GM21737 (cell line): ENCODE results near the gene PLPPR3.

Experiments
- ATAC-seq: cut with Tn5 transposase; IDR thresholded peaks from one replicate; pipeline ENCODE4 v1.9.1; 2021; ENCODE audit warnings: mild to moderate bottlenecking, moderate library complexity; ENCODE audit not compliant: unreplicated experiment

Gene PLPPR3

GRCh38 chr19:821825-822503, at the start of gene PLPPR3:
TSS of gene PLPPR3 (minus strand) at chr19:821955. CDS start at chr19:821559, 396 bp downstream.
- no peak for ATAC-seq

GRCh38 chr19:870963-871401, 49.2 kb upstream of the PLPPR3 start:
- no peak for ATAC-seq

GRCh38 chr19:870314-870713, 48.6 kb upstream of the PLPPR3 start:
- no peak for ATAC-seq

GRCh38 chr19:869245-870177, 47.8 kb upstream of the PLPPR3 start:
- no peak for ATAC-seq

GRCh38 chr19:868458-869244, 46.9 kb upstream of the PLPPR3 start:
- no peak for ATAC-seq

GRCh38 chr19:867855-868457, 46.2 kb upstream of the PLPPR3 start:
- ATAC-seq = no peak

- no peak for ATAC-seq
Measured at GRCh38 chr19:867301-867793, 45.6 kb upstream of the PLPPR3 start.

- no peak for ATAC-seq
Measured at GRCh38 chr19:866769-867300, 45.1 kb upstream of the PLPPR3 start.

- no peak for ATAC-seq
Measured at GRCh38 chr19:863315-863620, 41.5 kb upstream of the PLPPR3 start.

GRCh38 chr19:862581-863314, 41.0 kb upstream of the PLPPR3 start:
- ATAC-seq = no peak

GRCh38 chr19:861756-862580, 40.2 kb upstream of the PLPPR3 start:
- no peak for ATAC-seq

- no peak for ATAC-seq
Measured at GRCh38 chr19:861141-861755, 39.5 kb upstream of the PLPPR3 start.

GRCh38 chr19:858868-859843, 37.4 kb upstream of the PLPPR3 start, which contains the start of gene CFD:
TSS of gene CFD (plus strand) at chr19:859664. CDS start at chr19:859690, 26 bp downstream.
- no peak for ATAC-seq

GRCh38 chr19:858284-858683, 36.5 kb upstream of the PLPPR3 start:
- ATAC-seq = no peak

- no peak for ATAC-seq
Measured at GRCh38 chr19:855566-856120, 33.9 kb upstream of the PLPPR3 start.

GRCh38 chr19:855142-855541, 33.4 kb upstream of the PLPPR3 start:
- ATAC-seq = no peak

GRCh38 chr19:854549-854948, 32.8 kb upstream of the PLPPR3 start:
- no peak for ATAC-seq
